Activated CD4-positive, alpha-beta T cell treated with anti-CD3 and anti-CD28 coated beads for 48 hours (primary cell): Measurements from ENCODE around the gene KAT7.

Experiments
- DNase-seq: peaks from one replicate; pipeline ENCODE4 v3.0.0-alpha.2; 2020

The KAT7 gene

GRCh38 chr17:49873466-49873865 is 85.0 kb downstream of the KAT7 start:
- DNase-seq, result no peak

GRCh38 chr17:49873926-49874325 is 85.4 kb downstream of the KAT7 start:
- no peak for DNase-seq

GRCh38 chr17:49874911-49875310 is 86.4 kb downstream of the KAT7 start:
- no peak for DNase-seq

GRCh38 chr17:49875685-49876084 is 87.2 kb downstream of the KAT7 start:
- DNase-seq, result no peak

GRCh38 chr17:49878931-49879904 is 90.7 kb downstream of the KAT7 start:
- no peak for DNase-seq

- peak; percentile 83 for DNase-seq
Measured at GRCh38 chr17:49880291-49881053, 92.0 kb downstream of the KAT7 start.

GRCh38 chr17:49881054-49881402 is 92.5 kb downstream of the KAT7 start:
- DNase-seq, result no peak

GRCh38 chr17:49882434-49882833 is 94.0 kb downstream of the KAT7 start:
- DNase-seq, result no peak
